IPS-NIHi7 (cell line): ENCODE data around the gene CXCL6.
A peak's percentile ranks its signal among the peaks of the same experiment; 100 is the strongest.

Experiments used
- DNase-seq: peaks from one replicate; pipeline ENCODE4 v3.0.0; 2012; ENCODE audit warnings: mixed read lengths; ENCODE audit errors: extremely low spot score

CXCL6 gene

GRCh38 chr4:73836373-73837279 lies at the start of gene CXCL6:
Gene CXCL6 (plus strand): TSS chr4:73836678. CDS start chr4:73836751, 73 bp downstream.
- peak; percentile 71 for DNase-seq

- no peak for DNase-seq
These were observed 48.1 kb upstream of the CXCL6 start for GRCh38 chr4:73788411-73788810.

GRCh38 chr4:73798842-73799241 lies 37.6 kb upstream of the CXCL6 start:
- DNase-seq = no peak

- no peak for DNase-seq
These were observed 36.3 kb upstream of the CXCL6 start for GRCh38 chr4:73800206-73800605.

GRCh38 chr4:73801692-73802091 lies 34.8 kb upstream of the CXCL6 start:
- no peak for DNase-seq

- no peak for DNase-seq
These were observed 33.3 kb upstream of the CXCL6 start for GRCh38 chr4:73803213-73803612.

GRCh38 chr4:73810191-73810590 lies 26.3 kb upstream of the CXCL6 start:
- DNase-seq = no peak

- no peak for DNase-seq
These were observed 24.6 kb upstream of the CXCL6 start for GRCh38 chr4:73811841-73812240.

- no peak for DNase-seq
These were observed 21.8 kb upstream of the CXCL6 start for GRCh38 chr4:73814679-73815078.

GRCh38 chr4:73815145-73815544 lies 21.3 kb upstream of the CXCL6 start:
- no peak for DNase-seq

GRCh38 chr4:73816814-73817213 lies 19.7 kb upstream of the CXCL6 start:
- no peak for DNase-seq

- DNase-seq = no peak
These were observed 19.1 kb upstream of the CXCL6 start for GRCh38 chr4:73817341-73817740.

GRCh38 chr4:73821325-73821724 lies 15.2 kb upstream of the CXCL6 start:
- DNase-seq = no peak

GRCh38 chr4:73822389-73822788 lies 14.1 kb upstream of the CXCL6 start:
- no peak for DNase-seq

GRCh38 chr4:73822812-73823504 lies 13.5 kb upstream of the CXCL6 start:
- DNase-seq = no peak

- DNase-seq = no peak
These were observed 12.7 kb upstream of the CXCL6 start for GRCh38 chr4:73823760-73824159.

- DNase-seq = no peak
These were observed 7.5 kb upstream of the CXCL6 start for GRCh38 chr4:73828956-73829355.

- DNase-seq = no peak
These were observed 4.9 kb upstream of the CXCL6 start for GRCh38 chr4:73831569-73831968.

GRCh38 chr4:73832651-73833237 lies 3.7 kb upstream of the CXCL6 start:
- DNase-seq = no peak

GRCh38 chr4:73839071-73839470 lies 2.6 kb downstream of the CXCL6 start:
- no peak for DNase-seq

GRCh38 chr4:73839715-73840114 lies 3.2 kb downstream of the CXCL6 start:
- DNase-seq = no peak

- DNase-seq = no peak
These were observed 4.9 kb downstream of the CXCL6 start for GRCh38 chr4:73841243-73841925.
